SK-N-SH treated with all-trans-retinoic acid at 6 μM for 48 hours (cell line): ENCODE measurements around the gene GRM7.

Source experiments
- ATAC-seq: fragments of 200-7000 bp; cut with Tn5 transposase; 3 replicates; pipeline ENCODE4 v1.9.1; 2020; ENCODE audit warnings: mild to moderate bottlenecking, moderate library complexity
- ARNTL ChIP-seq: fragments of 450-650 bp; formaldehyde crosslinking; IDR thresholded peaks from 2 replicates; pipeline ENCODE4 v1.5.0; 2020; ENCODE audit warnings: low read depth, mild to moderate bottlenecking, moderate library complexity, borderline replicate concordance
- BACH2 ChIP-seq: fragments of 250-450 bp; sonication (Bioruptor Pico); IDR thresholded peaks from 2 replicates; pipeline ENCODE4 v1.9.0; 2021; ENCODE audit warnings: mild to moderate bottlenecking, borderline replicate concordance
- CSRNP3 ChIP-seq: fragments of 250-450 bp; sonication (Bioruptor Pico); IDR thresholded peaks from 2 replicates; pipeline ENCODE4 v1.5.1; 2021; ENCODE audit warnings: mild to moderate bottlenecking, moderate library complexity
- ESRRG ChIP-seq: fragments of 250-450 bp; sonication (Bioruptor Pico); IDR thresholded peaks from 2 replicates; pipeline ENCODE4 v1.6.1; 2021; ENCODE audit warnings: mild to moderate bottlenecking
- ISL1 ChIP-seq: fragments of 250-450 bp; sonication (Bioruptor Pico); IDR thresholded peaks from 2 replicates; pipeline ENCODE4 v2.1.2; 2022; ENCODE audit warnings: mild to moderate bottlenecking, moderate library complexity
- OSR1 ChIP-seq: fragments of 250-450 bp; sonication (Bioruptor Pico); IDR thresholded peaks from 2 replicates; pipeline ENCODE4 v1.8.0; 2022; ENCODE audit warnings: moderate library complexity, mild to moderate bottlenecking, inconsistent platforms
- PPARA ChIP-seq: fragments of 250-450 bp; sonication (Bioruptor Pico); IDR thresholded peaks from 2 replicates; pipeline ENCODE4 v1.5.0; 2020; ENCODE audit warnings: mild to moderate bottlenecking, borderline replicate concordance
- RARB ChIP-seq: fragments of 250-450 bp; sonication (Bioruptor Pico); IDR thresholded peaks from 2 replicates; pipeline ENCODE4 v1.8.0; 2021; ENCODE audit warnings: mild to moderate bottlenecking, moderate library complexity
- SNAI2 ChIP-seq: fragments of 250-450 bp; sonication (Bioruptor Pico); IDR thresholded peaks from 2 replicates; pipeline ENCODE4 v1.5.0; 2020; ENCODE audit warnings: mild to moderate bottlenecking, moderate library complexity
- TCF4 ChIP-seq: fragments of 250-450 bp; sonication (Bioruptor Pico); IDR thresholded peaks from 2 replicates; pipeline ENCODE4 v1.8.0; 2021; ENCODE audit warnings: mild to moderate bottlenecking, moderate library complexity, borderline replicate concordance
- ZC3H10 ChIP-seq: fragments of 250-450 bp; sonication (Bioruptor Pico); IDR thresholded peaks from 2 replicates; pipeline ENCODE4 v1.5.1; 2021; ENCODE audit warnings: mild to moderate bottlenecking, moderate library complexity
- ZFP3 ChIP-seq: fragments of 250-450 bp; sonication (Bioruptor Pico); IDR thresholded peaks from 2 replicates; pipeline ENCODE4 v1.5.0; 2020; ENCODE audit warnings: mild to moderate bottlenecking, moderate library complexity
- ZNF565 ChIP-seq: fragments of 450-650 bp; formaldehyde crosslinking; conservative IDR thresholded peaks from 2 replicates; pipeline ENCODE4 v1.5.0; 2020; ENCODE audit warnings: low read depth, mild to moderate bottlenecking, moderate library complexity
- ZNF70 ChIP-seq: fragments of 450-650 bp; formaldehyde crosslinking; IDR thresholded peaks from 2 replicates; pipeline ENCODE4 v1.5.0; 2020; ENCODE audit warnings: mild to moderate bottlenecking, moderate library complexity
- ZNF8 ChIP-seq: fragments of 450-650 bp; formaldehyde crosslinking; IDR thresholded peaks from 2 replicates; pipeline ENCODE4 v1.5.0; 2020; ENCODE audit warnings: mild to moderate bottlenecking, moderate library complexity
- TF ChIP-seq, protein P1 (sequence below): fragments of 250-450 bp; sonication (Bioruptor Pico); IDR thresholded peaks from 2 replicates; pipeline ENCODE4 v1.5.0; 2020; ENCODE audit warnings: mild to moderate bottlenecking, moderate library complexity
- TF ChIP-seq, protein P2 (sequence below): fragments of 250-450 bp; sonication (Bioruptor Pico); IDR thresholded peaks from 2 replicates; pipeline ENCODE4 v1.5.1; 2020; ENCODE audit warnings: low read depth, mild to moderate bottlenecking, moderate library complexity
- TF ChIP-seq, protein P3 (sequence below): fragments of 250-450 bp; sonication (Bioruptor Pico); IDR thresholded peaks from 2 replicates; pipeline ENCODE4 v1.8.0; 2021; ENCODE audit warnings: low read depth, mild to moderate bottlenecking, moderate library complexity, borderline replicate concordance

GRM7 gene

GRCh38 chr3:7193269-7193668 lies 332.4 kb downstream of the GRM7 start (continued):
- TF ChIP-seq, protein P1, sequence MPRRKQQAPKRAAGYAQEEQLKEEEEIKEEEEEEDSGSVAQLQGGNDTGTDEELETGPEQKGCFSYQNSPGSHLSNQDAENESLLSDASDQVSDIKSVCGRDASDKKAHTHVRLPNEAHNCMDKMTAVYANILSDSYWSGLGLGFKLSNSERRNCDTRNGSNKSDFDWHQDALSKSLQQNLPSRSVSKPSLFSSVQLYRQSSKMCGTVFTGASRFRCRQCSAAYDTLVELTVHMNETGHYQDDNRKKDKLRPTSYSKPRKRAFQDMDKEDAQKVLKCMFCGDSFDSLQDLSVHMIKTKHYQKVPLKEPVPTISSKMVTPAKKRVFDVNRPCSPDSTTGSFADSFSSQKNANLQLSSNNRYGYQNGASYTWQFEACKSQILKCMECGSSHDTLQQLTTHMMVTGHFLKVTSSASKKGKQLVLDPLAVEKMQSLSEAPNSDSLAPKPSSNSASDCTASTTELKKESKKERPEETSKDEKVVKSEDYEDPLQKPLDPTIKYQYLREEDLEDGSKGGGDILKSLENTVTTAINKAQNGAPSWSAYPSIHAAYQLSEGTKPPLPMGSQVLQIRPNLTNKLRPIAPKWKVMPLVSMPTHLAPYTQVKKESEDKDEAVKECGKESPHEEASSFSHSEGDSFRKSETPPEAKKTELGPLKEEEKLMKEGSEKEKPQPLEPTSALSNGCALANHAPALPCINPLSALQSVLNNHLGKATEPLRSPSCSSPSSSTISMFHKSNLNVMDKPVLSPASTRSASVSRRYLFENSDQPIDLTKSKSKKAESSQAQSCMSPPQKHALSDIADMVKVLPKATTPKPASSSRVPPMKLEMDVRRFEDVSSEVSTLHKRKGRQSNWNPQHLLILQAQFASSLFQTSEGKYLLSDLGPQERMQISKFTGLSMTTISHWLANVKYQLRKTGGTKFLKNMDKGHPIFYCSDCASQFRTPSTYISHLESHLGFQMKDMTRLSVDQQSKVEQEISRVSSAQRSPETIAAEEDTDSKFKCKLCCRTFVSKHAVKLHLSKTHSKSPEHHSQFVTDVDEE (CRISPR knock-in tag) = no peak
- TF ChIP-seq CSRNP3 (CRISPR knock-in tag) (no peak), ZNF565 (CRISPR knock-in tag) (no peak)

GRCh38 chr3:7194071-7194835 lies 333.3 kb downstream of the GRM7 start:
- ATAC-seq = no peak
- no peak for TF ChIP-seq ESRRG (CRISPR knock-in tag)

GRCh38 chr3:7195934-7196333 lies 335.0 kb downstream of the GRM7 start:
- no peak for ATAC-seq
- TF ChIP-seq SNAI2 (no peak), ZFP3 (CRISPR knock-in tag) (no peak), ZNF8 (no peak), BACH2 (CRISPR knock-in tag) (no peak), TCF4 (CRISPR knock-in tag) (no peak), ZNF70 (CRISPR knock-in tag) (no peak), ZC3H10 (CRISPR knock-in tag) (no peak)
- TF ChIP-seq, protein P1 (CRISPR knock-in tag) = no peak
- TF ChIP-seq, protein P2, sequence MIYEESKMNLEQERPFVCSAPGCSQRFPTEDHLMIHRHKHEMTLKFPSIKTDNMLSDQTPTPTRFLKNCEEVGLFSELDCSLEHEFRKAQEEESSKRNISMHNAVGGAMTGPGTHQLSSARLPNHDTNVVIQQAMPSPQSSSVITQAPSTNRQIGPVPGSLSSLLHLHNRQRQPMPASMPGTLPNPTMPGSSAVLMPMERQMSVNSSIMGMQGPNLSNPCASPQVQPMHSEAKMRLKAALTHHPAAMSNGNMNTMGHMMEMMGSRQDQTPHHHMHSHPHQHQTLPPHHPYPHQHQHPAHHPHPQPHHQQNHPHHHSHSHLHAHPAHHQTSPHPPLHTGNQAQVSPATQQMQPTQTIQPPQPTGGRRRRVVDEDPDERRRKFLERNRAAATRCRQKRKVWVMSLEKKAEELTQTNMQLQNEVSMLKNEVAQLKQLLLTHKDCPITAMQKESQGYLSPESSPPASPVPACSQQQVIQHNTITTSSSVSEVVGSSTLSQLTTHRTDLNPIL = no peak

GRCh38 chr3:7201784-7202183 lies 340.9 kb downstream of the GRM7 start:
- no peak for ATAC-seq
- TF ChIP-seq ZC3H10 (CRISPR knock-in tag) (no peak), PPARA (no peak), ZFP3 (CRISPR knock-in tag) (0 out of 2 replicates have a peak, but pooled peaks have one; percentile 21), RARB (CRISPR knock-in tag) (no peak), ARNTL (0 out of 2 replicates have a peak, but pooled peaks have one; percentile 18), OSR1 (CRISPR knock-in tag) (no peak), TCF4 (CRISPR knock-in tag) (peak; percentile 81), ZNF70 (CRISPR knock-in tag) (no peak), ISL1 (peak; percentile 86), ESRRG (CRISPR knock-in tag) (no peak)
- TF ChIP-seq, protein P1 (CRISPR knock-in tag) = peak; percentile 44; the same call in 1 of the 2 replicates
- TF ChIP-seq, protein P2 = peak; percentile 52; the same call in 1 of the 2 replicates
- TF ChIP-seq, protein P3, sequence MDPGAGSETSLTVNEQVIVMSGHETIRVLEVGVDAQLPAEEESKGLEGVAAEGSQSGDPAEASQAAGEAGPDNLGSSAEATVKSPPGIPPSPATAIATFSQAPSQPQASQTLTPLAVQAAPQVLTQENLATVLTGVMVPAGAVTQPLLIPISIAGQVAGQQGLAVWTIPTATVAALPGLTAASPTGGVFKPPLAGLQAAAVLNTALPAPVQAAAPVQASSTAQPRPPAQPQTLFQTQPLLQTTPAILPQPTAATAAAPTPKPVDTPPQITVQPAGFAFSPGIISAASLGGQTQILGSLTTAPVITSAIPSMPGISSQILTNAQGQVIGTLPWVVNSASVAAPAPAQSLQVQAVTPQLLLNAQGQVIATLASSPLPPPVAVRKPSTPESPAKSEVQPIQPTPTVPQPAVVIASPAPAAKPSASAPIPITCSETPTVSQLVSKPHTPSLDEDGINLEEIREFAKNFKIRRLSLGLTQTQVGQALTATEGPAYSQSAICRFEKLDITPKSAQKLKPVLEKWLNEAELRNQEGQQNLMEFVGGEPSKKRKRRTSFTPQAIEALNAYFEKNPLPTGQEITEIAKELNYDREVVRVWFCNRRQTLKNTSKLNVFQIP (CRISPR knock-in tag) = no peak
